COLO668 (cell line): Measurements from ENCODE around the gene NFIC.
A peak's percentile ranks its signal among the peaks of the same experiment; 100 is the strongest.
"Not testable (repeated sequence)": the region's sequence is repeated elsewhere in the genome, so short reads cannot be mapped to it uniquely, and the experiment has no call there.

ENCODE experiments used
- DNase-seq: peaks from one replicate; lab custom pipeline; 2025; ENCODE audit not compliant: unreplicated experiment; lab: John Stamatoyannopoulos, UW

Gene NFIC

GRCh38 chr19:3506384-3507340 lies 140.3 kb downstream of the NFIC start:
- peak; percentile 27 for DNase-seq

- DNase-seq = peak; percentile 52
Measured at GRCh38 chr19:3507371-3508120, 141.2 kb downstream of the NFIC start.

GRCh38 chr19:3508121-3508661 lies 141.8 kb downstream of the NFIC start:
- DNase-seq = not testable (repeated sequence)

GRCh38 chr19:3508771-3509535 lies 142.6 kb downstream of the NFIC start:
- no peak for DNase-seq

- no peak for DNase-seq
Measured at GRCh38 chr19:3509566-3509989, 143.2 kb downstream of the NFIC start.

- DNase-seq = no peak
Measured at GRCh38 chr19:3510727-3511126, 144.3 kb downstream of the NFIC start.

GRCh38 chr19:3511506-3512251 lies 145.3 kb downstream of the NFIC start:
- no peak for DNase-seq

GRCh38 chr19:3512562-3513228 lies 146.3 kb downstream of the NFIC start:
- DNase-seq = no peak

- no peak for DNase-seq
Measured at GRCh38 chr19:3513229-3514140, 147.1 kb downstream of the NFIC start.

GRCh38 chr19:3514930-3515329 lies 148.5 kb downstream of the NFIC start:
- no peak for DNase-seq

- DNase-seq = peak; percentile 30
Measured at GRCh38 chr19:3515891-3516422, 149.6 kb downstream of the NFIC start.

GRCh38 chr19:3516675-3517207 lies 150.4 kb downstream of the NFIC start:
- DNase-seq = peak; percentile 96

GRCh38 chr19:3517638-3518037 lies 151.3 kb downstream of the NFIC start:
- no peak for DNase-seq

GRCh38 chr19:3518255-3518654 lies 151.9 kb downstream of the NFIC start:
- no peak for DNase-seq

GRCh38 chr19:3518659-3519058 lies 152.3 kb downstream of the NFIC start:
- DNase-seq = no peak
